PC-9 (cell line): ENCODE data around the gene PDE10A. TPM values are rescaled to one million over a fixed set of nuclear protein-coding genes. Genes with fewer than 3 reads are reported as not detected.

Experiments
- BruUV-seq: library from RNA; stranded (reverse); fragments of 400-500 nt; replicated peaks from 2 replicates; lab custom pipeline; 2021; lab: Mats Ljungman, UMichigan
- CTCF ChIA-PET: fragments of 300-600 bp; sonication (Branson Sonifier 250); formaldehyde crosslinking; loops from one replicate; lab custom pipeline; 2022; ENCODE audit warnings: antibody characterized with exemption; lab: Charles Lee
- POLR2A ChIA-PET: fragments of 300-600 bp; sonication (Branson Sonifier 250); formaldehyde crosslinking; loops from one replicate; lab custom pipeline; 2022; ENCODE audit warnings: antibody characterized with exemption; ENCODE audit not compliant: unreplicated experiment; lab: Charles Lee
- DNase-seq, 2 experiments: peaks; one replicate each; pipeline versions ENCODE4 v3.0.0 to v3.0.0-alpha.2; 2015 to 2022; ENCODE audit warnings: mixed read lengths in 1 of 2
- H2AFZ ChIP-seq: fragments of 200-600 bp; sonication (generic); 2 replicates; pipeline ENCODE4 v1.8.1; 2017; ENCODE audit warnings: antibody characterized with exemption
- H3F3A ChIP-seq: fragments of 200-600 bp; sonication (generic); 2 replicates; pipeline ENCODE4 v1.8.1; 2017; ENCODE audit warnings: antibody characterized with exemption, mild to moderate bottlenecking, low read depth; ENCODE audit not compliant: insufficient read depth
- H3K27ac ChIP-seq: fragments of 200-600 bp; sonication (generic); 2 replicates; pipeline ENCODE4 v1.6.1; 2016; ENCODE audit warnings: mixed run types
- H3K27me3 ChIP-seq: fragments of 200-600 bp; sonication (generic); 2 replicates; pipeline ENCODE4 v1.6.1; 2016; ENCODE audit warnings: low read depth, mixed run types; ENCODE audit not compliant: insufficient read depth
- H3K36me3 ChIP-seq: fragments of 200-600 bp; sonication (generic); 2 replicates; pipeline ENCODE4 v1.6.1; 2016; ENCODE audit warnings: low read depth, mixed run types
- H3K4me1 ChIP-seq: fragments of 200-600 bp; sonication (generic); replicated peaks from 2 replicates; pipeline ENCODE4 v1.6.1; 2016; ENCODE audit warnings: mixed run types; ENCODE audit not compliant: insufficient read depth
- H3K4me2 ChIP-seq: fragments of 200-600 bp; sonication (generic); 2 replicates; pipeline ENCODE4 v1.6.1; 2017; ENCODE audit warnings: mixed run types
- H3K4me3 ChIP-seq: fragments of 200-600 bp; sonication (generic); 2 replicates; pipeline ENCODE4 v1.6.1; 2016; ENCODE audit warnings: mixed run types
- H3K79me2 ChIP-seq: fragments of 200-600 bp; sonication (generic); 2 replicates; pipeline ENCODE4 v1.6.1; 2017; ENCODE audit warnings: low read depth, mixed run types
- H3K9me2 ChIP-seq: fragments of 200-600 bp; sonication (generic); 2 replicates; pipeline ENCODE4 v1.8.1; 2017; ENCODE audit warnings: mild to moderate bottlenecking; ENCODE audit not compliant: insufficient read depth
- H3K9me3 ChIP-seq: fragments of 200-600 bp; sonication (generic); 2 replicates; pipeline ENCODE4 v1.8.1; 2016; ENCODE audit warnings: low read depth; ENCODE audit not compliant: insufficient read depth
- H4K20me1 ChIP-seq: fragments of 200-600 bp; sonication (generic); 2 replicates; pipeline ENCODE4 v1.8.1; 2017; ENCODE audit not compliant: insufficient read depth
- CTCF ChIP-seq: fragments of 200-600 bp; sonication (generic); conservative IDR thresholded peaks from 2 replicates; pipeline ENCODE4 v1.6.1; 2017; ENCODE audit warnings: mixed run types, antibody characterized with exemption, mild to moderate bottlenecking, moderate library complexity
- EZH2 ChIP-seq: fragments of 200-600 bp; sonication (generic); IDR thresholded peaks from 2 replicates; pipeline ENCODE4 v1.8.0; 2017; ENCODE audit warnings: antibody characterized with exemption, low read depth
- intact Hi-C: fragments of 100-400 bp; cut with micrococcal nuclease; formaldehyde crosslinking; loops from one replicate; pipeline ENCODE4 v1.10.0; 2022; ENCODE audit not compliant: unreplicated experiment
- total RNA-seq: library from RNA; stranded (reverse); gene quantifications from 2 replicates; pipeline ENCODE4 v1.2.3, GENCODE V29; 2021

Gene PDE10A
- total RNA-seq, 1 experiment from 2014 or later, result not detected

GRCh38 chr6:165486183-165487137, 176.6 kb downstream of the PDE10A start:
- no peaks in the 10 kb centered on the region for H3K27me3 ChIP-seq
- no peak for TF ChIP-seq EZH2
- TF ChIP-seq CTCF, result no peak
- no peak overlapping the region for H3K4me2 ChIP-seq
- no peaks in the 10 kb centered on the region for H4K20me1 ChIP-seq
- H3K9me2 ChIP-seq, result no peaks in the 10 kb centered on the region
- H3K79me2 ChIP-seq, result no peaks in the 10 kb centered on the region
- H3K27ac ChIP-seq, result no peak overlapping the region
- no TSS peak for BruUV-seq
- no peaks in the 10 kb centered on the region for H3K4me1 ChIP-seq
- H3K36me3 ChIP-seq, result no peaks in the 10 kb centered on the region
- intact Hi-C loops, result no loop called here
- CTCF ChIA-PET, result no interaction called here
- DNase-seq, result no peak
- H2AFZ ChIP-seq, result no peak overlapping the region
- H3F3A ChIP-seq, result no peaks in the 10 kb centered on the region
- no peak overlapping the region for H3K4me3 ChIP-seq
- POLR2A ChIA-PET, result no interaction called here
- H3K9me3 ChIP-seq, result no peaks in the 10 kb centered on the region

- Histone ChIP-seq H3K4me1 (no peaks in the 10 kb centered on the region), H3K4me3 (no peak overlapping the region), H3K27me3 (no peaks in the 10 kb centered on the region), H3K36me3 (no peaks in the 10 kb centered on the region), H3K79me2 (no peaks in the 10 kb centered on the region), H3F3A (no peaks in the 10 kb centered on the region), H3K4me2 (no peak overlapping the region), H3K27ac (no peak overlapping the region), H3K9me2 (no peaks in the 10 kb centered on the region), H4K20me1 (no peaks in the 10 kb centered on the region), H2AFZ (no peak overlapping the region), H3K9me3 (no peaks in the 10 kb centered on the region)
- ChIA-PET POLR2A (no interaction called here), CTCF (no interaction called here)
- intact Hi-C loops, result no loop called here
- BruUV-seq, result no TSS peak
- DNase-seq, result no peak
- TF ChIP-seq CTCF (no peak), EZH2 (no peak)
Measured at GRCh38 chr6:165484178-165484889, 178.7 kb downstream of the PDE10A start.

GRCh38 chr6:165481921-165482320, 181.1 kb downstream of the PDE10A start:
- Histone ChIP-seq H2AFZ (no peak overlapping the region), H3K9me3 (no peaks in the 10 kb centered on the region), H3K9me2 (no peaks in the 10 kb centered on the region), H3F3A (no peaks in the 10 kb centered on the region), H3K4me1 (no peaks in the 10 kb centered on the region), H3K36me3 (no peaks in the 10 kb centered on the region), H3K4me3 (no peak overlapping the region), H3K27ac (no peak overlapping the region), H3K4me2 (no peak overlapping the region), H3K27me3 (peaks cover 2% of the 10 kb centered on the region; the same call in 1 of the 2 replicates), H4K20me1 (no peaks in the 10 kb centered on the region), H3K79me2 (no peaks in the 10 kb centered on the region)
- POLR2A ChIA-PET, result no interaction called here
- TF ChIP-seq CTCF (no peak), EZH2 (no peak)
- CTCF ChIA-PET, result no interaction called here
- no TSS peak for BruUV-seq
- intact Hi-C loops, result no loop called here
- no peak for DNase-seq
